ENCODE results near the gene SUN3. TPM values are rescaled to one million over a fixed set of nuclear protein-coding genes. Genes with fewer than 3 reads are reported as not detected.

Gene SUN3
- total and polyA plus RNA-seq, 2 of the 13 experiments (the other 11 are each of a cell fraction or from before 2014, with no cell fraction given): not detected

- no peak for TF ChIP-seq ZNF580 (CRISPR knock-in tag; IDR thresholded peaks at IDR 0.05; ENCODE audit: borderline replicate concordance, low read depth)
- TF ChIP-seq ZNF263 (CRISPR knock-in tag; IDR thresholded peaks at IDR 0.05): peak; percentile 80
- no peak for TF ChIP-seq ZNF503 (CRISPR knock-in tag; IDR thresholded peaks at IDR 0.05)
- no peak for TF ChIP-seq ZNF788 (CRISPR knock-in tag; IDR thresholded peaks at IDR 0.05; ENCODE audit: borderline replicate concordance)
- no peak for TF ChIP-seq NRL (CRISPR knock-in tag; IDR thresholded peaks at IDR 0.05; ENCODE audit: borderline replicate concordance)
These were observed 78.2 kb downstream of the SUN3 start for GRCh38 chr7:47950714-47951113.

GRCh38 chr7:47949703-47950102 is 79.2 kb downstream of the SUN3 start:
- WGBS (ENCODE audit: low lambda C conversion rate): 46% methylated on average over 4 of the region's 4 CpGs
- no peak for TF ChIP-seq BRCA1 (CRISPR knock-in tag; IDR thresholded peaks at IDR 0.05)
- TF ChIP-seq ZNF761 (CRISPR knock-in tag; conservative IDR thresholded peaks at IDR 0.05): no peak
- no peak for TF ChIP-seq KDM5B (CRISPR knock-in tag; IDR thresholded peaks at IDR 0.05; ENCODE audit: borderline replicate concordance)
- TF ChIP-seq ZNF670 (CRISPR knock-in tag; IDR thresholded peaks at IDR 0.05; ENCODE audit: borderline replicate concordance): no peak
- TF ChIP-seq RNF219 (CRISPR knock-in tag; IDR thresholded peaks at IDR 0.05): no peak
- no peak for TF ChIP-seq HMGA1 (CRISPR knock-in tag; conservative IDR thresholded peaks at IDR 0.05)
- no peak for TF ChIP-seq ZNF552 (CRISPR knock-in tag; IDR thresholded peaks at IDR 0.05; ENCODE audit: borderline replicate concordance)
- TF ChIP-seq MED13 (CRISPR knock-in tag; IDR thresholded peaks at IDR 0.05): no peak
- TF ChIP-seq SNRNP70 (IDR thresholded peaks at IDR 0.05; ENCODE audit: low read depth, low read length): no peak
- no peak for TF ChIP-seq ZNF207 (IDR thresholded peaks at IDR 0.05; ENCODE audit: borderline replicate concordance)
- no peak for TF ChIP-seq ZNF44 (CRISPR knock-in tag; IDR thresholded peaks at IDR 0.05)

More at GRCh38 chr7:47950714-47951113, 78.2 kb downstream of the SUN3 start:
- Histone ChIP-seq H3K79me2 (ENCODE audit: insufficient read depth, low read length) (no peaks in the 10 kb centered on the region), H3K27ac (ENCODE audit: extremely low read length, insufficient read depth, low read length) (no peak overlapping the region), H3K27me3 (ENCODE audit: control insufficient read depth in 1 of 2, insufficient read depth in 2 of 2, low read length in 2 of 2) (no peaks in the 10 kb centered on the region), H3K9me3 (ENCODE audit: low read length) (no peaks in the 10 kb centered on the region), H3K4me3 (replicated peaks in 1 of 3; ENCODE audit: insufficient read depth in 1 of 3, low read depth in 2 of 3, low read length in 3 of 3) (no peak overlapping the region), H3K36me3 (replicated peaks in 1 of 2; ENCODE audit: control insufficient read depth in 1 of 2, insufficient read depth in 2 of 2, low read length in 2 of 2) (no peaks in the 10 kb centered on the region; a peak in 1 of 5 replicates), H3K4me2 (ENCODE audit: low read depth, low read length) (no peak overlapping the region), H4K20me1 (ENCODE audit: insufficient read depth, low read length) (no peaks in the 10 kb centered on the region), H2AFZ (ENCODE audit: low read length) (no peak overlapping the region), H3K4me1 (ENCODE audit: insufficient read depth, low read length) (peaks cover 42% of the 10 kb centered on the region), H3K9ac (ENCODE audit: insufficient read depth, low read depth, low read length) (no peak overlapping the region)
- DNase-seq (ENCODE audit: low spot score): no peak
- no TSS peak for BruUV-seq (replicated peaks)
- FAIRE-seq: no peak
- no peak for ATAC-seq
- intact Hi-C loops (cut with micrococcal nuclease; ENCODE audit: unreplicated experiment) (no loop called here), in situ Hi-C loops (cut with HindIII; ENCODE audit: extremely low pct_ligation_motif_present, low pct_unique_long_range_greater_than_20kb) (no loop called here)
- ChIA-PET CTCF (ENCODE audit: low intra/inter-chr PET ratio, low total read pairs) (no interaction called here), POLR2A (no interaction called here)
- 72% methylated on average over 11 of the region's 11 CpGs for WGBS (ENCODE audit: low lambda C conversion rate)

More at GRCh38 chr7:47949703-47950102, 79.2 kb downstream of the SUN3 start:
- Histone ChIP-seq H3K4me3 (replicated peaks in 1 of 3; ENCODE audit: insufficient read depth in 1 of 3, low read depth in 2 of 3, low read length in 3 of 3) (no peak overlapping the region), H3K4me1 (ENCODE audit: insufficient read depth, low read length) (peaks cover 42% of the 10 kb centered on the region), H3K9ac (ENCODE audit: insufficient read depth, low read depth, low read length) (no peak overlapping the region), H3K36me3 (replicated peaks in 1 of 2; ENCODE audit: control insufficient read depth in 1 of 2, insufficient read depth in 2 of 2, low read length in 2 of 2) (no peaks in the 10 kb centered on the region; a peak in 1 of 5 replicates), H3K27me3 (ENCODE audit: control insufficient read depth in 1 of 2, insufficient read depth in 2 of 2, low read length in 2 of 2) (no peaks in the 10 kb centered on the region; a peak in 1 of 5 replicates), H3K4me2 (ENCODE audit: low read depth, low read length) (no peak overlapping the region), H2AFZ (ENCODE audit: low read length) (no peak overlapping the region), H3K9me3 (ENCODE audit: low read length) (no peaks in the 10 kb centered on the region), H4K20me1 (ENCODE audit: insufficient read depth, low read length) (no peaks in the 10 kb centered on the region), H3K27ac (ENCODE audit: extremely low read length, insufficient read depth, low read length) (no peak overlapping the region), H3K79me2 (ENCODE audit: insufficient read depth, low read length) (no peaks in the 10 kb centered on the region)
- POLR2A ChIA-PET: no interaction called here
- ATAC-seq (no peak), DNase-seq (ENCODE audit: low spot score) (no peak), FAIRE-seq (no peak)
- CTCF ChIA-PET (ENCODE audit: low intra/inter-chr PET ratio, low total read pairs): no interaction called here
- in situ Hi-C loops (cut with HindIII; ENCODE audit: extremely low pct_ligation_motif_present, low pct_unique_long_range_greater_than_20kb): no loop called here
- intact Hi-C loops (cut with micrococcal nuclease; ENCODE audit: unreplicated experiment): loop anchor here (10.0 kb wide), 1 partner anchor 685 kb away; no protein-coding TSS in a partner anchor
- BruUV-seq (replicated peaks): no TSS peak

Data from HepG2 (cell line).